Mesenchymal stem cell (in vitro differentiated cells and primary cell): ENCODE measurements around the gene PCNX3.
A peak's percentile ranks its signal among the peaks of the same experiment; 100 is the strongest.

Experiments used
- DNase-seq: peaks from one replicate; pipeline ENCODE4 v3.0.0-alpha.2; 2013
- H2AFZ ChIP-seq: one replicate; pipeline ENCODE4 v1.6.1; 2013; ENCODE audit warnings: low read depth, mild to moderate bottlenecking, control low read depth, inconsistent platforms, low read length, moderate library complexity
- H2AK5ac ChIP-seq: 2 replicates; pipeline ENCODE4 v1.6.1; 2013; ENCODE audit warnings: low read length, moderate library complexity, mild to moderate bottlenecking, inconsistent platforms; ENCODE audit not compliant: severe bottlenecking
- H2BK120ac ChIP-seq: one replicate; pipeline ENCODE4 v1.6.1; 2013; ENCODE audit warnings: low read depth, mild to moderate bottlenecking, inconsistent platforms, low read length, moderate library complexity
- H2BK12ac ChIP-seq, 2 experiments: one replicate each; pipeline ENCODE4 v1.6.1; 2013; ENCODE audit warnings: inconsistent platforms in 2 of 2, low read length in 2 of 2, mild to moderate bottlenecking in 2 of 2, moderate library complexity in 2 of 2, control low read depth in 1 of 2
- H2BK15ac ChIP-seq: one replicate; pipeline ENCODE4 v1.6.1; 2013; ENCODE audit warnings: mild to moderate bottlenecking, low read depth, inconsistent platforms; ENCODE audit not compliant: poor library complexity, severe bottlenecking
- H2BK5ac ChIP-seq: 2 replicates; pipeline ENCODE4 v1.6.1; 2013; ENCODE audit warnings: low read depth, mild to moderate bottlenecking, low read length, control low read depth, inconsistent platforms; ENCODE audit not compliant: poor library complexity, severe bottlenecking
- H3K14ac ChIP-seq, 2 experiments: one replicate each; pipeline ENCODE4 v1.6.1; 2013; ENCODE audit warnings: inconsistent platforms in 2 of 2, low read length in 2 of 2, control low read depth in 1 of 2, mild to moderate bottlenecking in 1 of 2, moderate library complexity in 1 of 2
- H3K18ac ChIP-seq, 2 experiments: one replicate each; pipeline ENCODE4 v1.6.1; 2013; ENCODE audit warnings: inconsistent platforms in 2 of 2, low read length in 2 of 2, control low read depth in 1 of 2, low read depth in 1 of 2, mild to moderate bottlenecking in 1 of 2
- H3K23ac ChIP-seq, 2 experiments: one replicate each; pipeline ENCODE4 v1.6.1; 2013; ENCODE audit warnings: inconsistent platforms in 2 of 2, low read length in 2 of 2, mild to moderate bottlenecking in 2 of 2, moderate library complexity in 2 of 2, control low read depth in 1 of 2
- H3K27ac ChIP-seq: 2 replicates; pipeline ENCODE4 v1.5.1; 2013; ENCODE audit warnings: mild to moderate bottlenecking, moderate library complexity, low read length, control low read depth, inconsistent platforms; ENCODE audit not compliant: poor library complexity, severe bottlenecking
- H3K27me3 ChIP-seq, 2 experiments: 2 replicates each; pipeline versions ENCODE4 v1.6.1 to v1.7.0; 2013; ENCODE audit warnings: low read length in 2 of 2, mild to moderate bottlenecking in 2 of 2, moderate library complexity in 2 of 2, control low read depth in 1 of 2, inconsistent platforms in 1 of 2; ENCODE audit not compliant: control insufficient read depth in 1 of 2, insufficient read depth in 1 of 2
- H3K36me3 ChIP-seq, 2 experiments: 2 replicates each; pipeline versions ENCODE4 v1.6.1 to v1.7.0; 2013; ENCODE audit warnings: low read length in 2 of 2, control low read depth in 1 of 2, inconsistent platforms in 1 of 2, low read depth in 1 of 2, mild to moderate bottlenecking in 1 of 2; ENCODE audit not compliant: insufficient read depth in 2 of 2, control insufficient read depth in 1 of 2
- H3K4ac ChIP-seq, 2 experiments: one replicate each; pipeline ENCODE4 v1.6.1; 2013; ENCODE audit warnings: inconsistent platforms in 2 of 2, low read length in 2 of 2, mild to moderate bottlenecking in 2 of 2, moderate library complexity in 2 of 2, control low read depth in 1 of 2, low read depth in 1 of 2
- H3K4me1 ChIP-seq: 2 replicates; pipeline ENCODE4 v1.6.1; 2013; ENCODE audit warnings: low read depth, low read length, control low read depth; ENCODE audit not compliant: control insufficient read depth, insufficient read depth
- H3K4me2 ChIP-seq: 2 replicates; pipeline ENCODE4 v1.6.1; 2013; ENCODE audit warnings: low read length, mild to moderate bottlenecking, inconsistent platforms; ENCODE audit not compliant: poor library complexity, severe bottlenecking
- H3K4me3 ChIP-seq, 2 experiments: 2 replicates each; pipeline versions ENCODE4 v1.5.1 to v1.7.0; 2013; ENCODE audit warnings: low read length in 2 of 2, mild to moderate bottlenecking in 2 of 2, control low read depth in 1 of 2, low read depth in 1 of 2; ENCODE audit not compliant: insufficient read depth in 1 of 2
- H3K79me1 ChIP-seq: replicated peaks from 2 replicates; pipeline ENCODE4 v1.6.1; 2013; ENCODE audit warnings: mild to moderate bottlenecking, control low read depth, low read length, inconsistent platforms; ENCODE audit not compliant: poor library complexity, severe bottlenecking
- H3K9ac ChIP-seq: 2 replicates; pipeline ENCODE4 v1.7.0; 2013; ENCODE audit warnings: mild to moderate bottlenecking, low read length, moderate library complexity
- H3K9me3 ChIP-seq: 2 replicates; pipeline ENCODE4 v1.7.0; 2013; ENCODE audit warnings: mild to moderate bottlenecking, low read length; ENCODE audit not compliant: control insufficient read depth
- H4K8ac ChIP-seq: one replicate; pipeline ENCODE4 v1.6.1; 2013; ENCODE audit warnings: inconsistent platforms, mild to moderate bottlenecking, low read length, moderate library complexity
- H4K91ac ChIP-seq: one replicate; pipeline ENCODE4 v1.6.1; 2013; ENCODE audit warnings: mild to moderate bottlenecking, low read length, inconsistent platforms
- WGBS: methylation state at CpG from one replicate; pipeline ENCODE4 v1.1.7; 2013; ENCODE audit warnings: mixed read lengths; 5-methylcytosine and 5-hydroxymethylcytosine counted together

PCNX3 gene

GRCh38 chr11:65611758-65612603 lies 3.6 kb upstream of the PCNX3 start:
- Histone ChIP-seq H2BK120ac (peak overlapping the region; percentile 11), H3K4me3 (peak overlapping the region; percentile 38 to 96), H2BK12ac (peak overlapping the region in 1 of 2 experiments; percentile 11), H2BK15ac (peak overlapping the region; percentile 9), H3K27ac (peak overlapping the region; percentile 81), H2AFZ (no peak overlapping the region), H3K79me1 (peaks cover 16% of the 10 kb centered on the region), H3K18ac (peak overlapping the region; percentile 40 to 46), H4K8ac (peak overlapping the region; percentile 82), H3K4me2 (peak overlapping the region; percentile 67), H3K9ac (peak overlapping the region; percentile 50), H4K91ac (peak overlapping the region; percentile 70), H3K9me3 (no peaks in the 10 kb centered on the region), H3K36me3 (peaks cover 26 to 51% of the 10 kb centered on the region in 2 experiments), H3K4me1 (peaks cover 51% of the 10 kb centered on the region), H3K23ac (peak overlapping the region in 1 of 2 experiments; percentile 46), H3K14ac (no peak overlapping the region), H3K4ac (peak overlapping the region; percentile 46 to 68), H3K27me3 (no peaks in the 10 kb centered on the region), H2BK5ac (peak overlapping the region; percentile 48), H2AK5ac (peak overlapping the region; percentile 50)
- 71% methylated on average over 12 of the region's 12 CpGs for WGBS
- peak; percentile 54 for DNase-seq

GRCh38 chr11:65612691-65613090 lies 2.9 kb upstream of the PCNX3 start:
- H4K91ac ChIP-seq, result peak overlapping the region; percentile 70
- 97% methylated on average over 7 of the region's 7 CpGs for WGBS
- H3K27me3 ChIP-seq, result no peaks in the 10 kb centered on the region
- H4K8ac ChIP-seq, result no peak overlapping the region
- peak overlapping the region; percentile 67 for H3K4me2 ChIP-seq
- H2BK12ac ChIP-seq, result peak overlapping the region in 1 of 2 experiments; percentile 55
- peaks cover 10% of the 10 kb centered on the region for H3K79me1 ChIP-seq
- H2BK5ac ChIP-seq, result no peak overlapping the region
- peak overlapping the region in 1 of 2 experiments; percentile 83 for H3K23ac ChIP-seq
- H2BK15ac ChIP-seq, result peak overlapping the region; percentile 9
- H3K4ac ChIP-seq, result peak overlapping the region in 1 of 2 experiments; percentile 2
- peak overlapping the region in 1 of 2 experiments; percentile 19 for H3K14ac ChIP-seq
- H3K36me3 ChIP-seq, result peaks cover 33 to 51% of the 10 kb centered on the region in 2 experiments
- DNase-seq, result no peak
- peak overlapping the region in 1 of 2 experiments; percentile 34 for H3K18ac ChIP-seq
- H2BK120ac ChIP-seq, result no peak overlapping the region
- no peak overlapping the region for H2AFZ ChIP-seq
- H3K4me1 ChIP-seq, result peaks cover 47% of the 10 kb centered on the region
- peak overlapping the region; percentile 97 for H3K9ac ChIP-seq
- H3K4me3 ChIP-seq, result peak overlapping the region; percentile 43 to 96
- no peaks in the 10 kb centered on the region for H3K9me3 ChIP-seq
- peak overlapping the region; percentile 41 for H2AK5ac ChIP-seq
- H3K27ac ChIP-seq, result peak overlapping the region; percentile 81

- H2BK120ac ChIP-seq, result peak overlapping the region; percentile 56
- peaks cover 48% of the 10 kb centered on the region for H3K4me1 ChIP-seq
- peak overlapping the region; percentile 26 to 70 for H3K14ac ChIP-seq
- H3K18ac ChIP-seq, result peak overlapping the region; percentile 64 to 77
- H2AK5ac ChIP-seq, result peak overlapping the region; percentile 41
- DNase-seq, result no peak
- H3K9ac ChIP-seq, result peak overlapping the region; percentile 97
- H3K36me3 ChIP-seq, result peaks cover 33 to 51% of the 10 kb centered on the region in 2 experiments
- peak overlapping the region; percentile 72 to 96 for H3K4me3 ChIP-seq
- no peaks in the 10 kb centered on the region for H3K27me3 ChIP-seq
- peaks cover 4% of the 10 kb centered on the region for H3K79me1 ChIP-seq
- H3K9me3 ChIP-seq, result no peaks in the 10 kb centered on the region
- H4K8ac ChIP-seq, result no peak overlapping the region
- H2BK5ac ChIP-seq, result no peak overlapping the region
- peak overlapping the region; percentile 66 for H3K27ac ChIP-seq
- no peak overlapping the region for H2BK15ac ChIP-seq
- H4K91ac ChIP-seq, result peak overlapping the region; percentile 75
- H2BK12ac ChIP-seq, result peak overlapping the region; percentile 51 to 55
- no peak overlapping the region for H2AFZ ChIP-seq
- H3K23ac ChIP-seq, result peak overlapping the region in 1 of 2 experiments; percentile 83
- 53% methylated on average over 43 of the region's 43 CpGs for WGBS
- H3K4me2 ChIP-seq, result peak overlapping the region; percentile 67
- peak overlapping the region; percentile 68 to 95 for H3K4ac ChIP-seq
These were observed 2.3 kb upstream of the PCNX3 start for GRCh38 chr11:65613091-65613928.
